H1 (cell line): ENCODE measurements around the gene C4orf33. TPM values are rescaled to one million over a fixed set of nuclear protein-coding genes. Genes with fewer than 3 reads are reported as not detected.

ENCODE experiments used
- CTCF ChIA-PET: fragments of 300-600 bp; sonication (Branson Sonifier 250); formaldehyde crosslinking; loops from one replicate; lab custom pipeline; 2021; ENCODE audit not compliant: partially characterized antibody; lab: Charles Lee
- POLR2A ChIA-PET: fragments of 300-600 bp; sonication (Branson Sonifier 250); formaldehyde crosslinking; loops from one replicate; lab custom pipeline; 2021; ENCODE audit warnings: inconsistent platforms; ENCODE audit not compliant: partially characterized antibody; lab: Charles Lee
- DNase-seq, 2 experiments: peaks; one replicate each; pipeline versions ENCODE4 v3.0.0 to v3.0.0-alpha.2; 2010 to 2022; ENCODE audit warnings: low spot score in 2 of 2, low read depth in 1 of 2, mixed read lengths in 1 of 2
- FAIRE-seq: peaks from 2 replicates; lab custom pipeline; 2011; peaks lifted over from hg19 to GRCh38; lab: Jason Lieb, UNC
- H2AFZ ChIP-seq: 2 replicates; pipeline ENCODE4 v1.8.1; 2012; ENCODE audit warnings: low read length, inconsistent platforms
- H2AK5ac ChIP-seq: 2 replicates; pipeline ENCODE4 v1.6.1; 2013; ENCODE audit warnings: low read depth, low read length
- H2BK120ac ChIP-seq: replicated peaks from 2 replicates; pipeline ENCODE3; 2013; ENCODE audit warnings: low read depth, low read length, inconsistent platforms
- H2BK12ac ChIP-seq: 2 replicates; pipeline ENCODE4 v1.6.1; 2013; ENCODE audit warnings: low read depth, low read length
- H2BK15ac ChIP-seq: 2 replicates; pipeline ENCODE4 v1.6.1; 2013; ENCODE audit warnings: low read length
- H2BK20ac ChIP-seq: 2 replicates; pipeline ENCODE4 v1.6.1; 2013; ENCODE audit warnings: low read length
- H2BK5ac ChIP-seq: 2 replicates; pipeline ENCODE4 v1.6.1; 2013; ENCODE audit warnings: low read depth, low read length
- H3K14ac ChIP-seq: 2 replicates; pipeline ENCODE4 v1.6.1; 2013; ENCODE audit warnings: inconsistent platforms; ENCODE audit not compliant: insufficient read length
- H3K18ac ChIP-seq: 2 replicates; pipeline ENCODE4 v1.6.1; 2013; ENCODE audit warnings: low read length; ENCODE audit errors: extremely low read depth
- H3K23ac ChIP-seq: 2 replicates; pipeline ENCODE4 v1.6.1; 2013; ENCODE audit warnings: inconsistent platforms; ENCODE audit not compliant: insufficient read length
- H3K23me2 ChIP-seq: 2 replicates; pipeline ENCODE4 v1.6.1; 2013; ENCODE audit warnings: low read depth, low read length
- H3K27ac ChIP-seq: 2 replicates; pipeline ENCODE4 v1.6.1; 2011; ENCODE audit warnings: low read depth, low read length, inconsistent platforms
- H3K27me3 ChIP-seq, 4 experiments: replicated peaks in 1 of 4; 1 replicate in 1 of 4; 2 replicates in 3 of 4; pipeline versions ENCODE4 v1.6.1 to v1.8.1; 2011 to 2013; ENCODE audit warnings: low read length in 3 of 4, mild to moderate bottlenecking in 3 of 4, inconsistent platforms in 2 of 4, mixed read lengths in 2 of 4, moderate library complexity in 1 of 4; ENCODE audit not compliant: control insufficient read depth in 3 of 4, insufficient read depth in 3 of 4; ENCODE audit errors: extremely low read depth in 1 of 4
- H3K36me3 ChIP-seq, 4 experiments: 2 replicates each; pipeline versions ENCODE4 v1.6.1 to v1.8.1; 2011 to 2013; ENCODE audit warnings: mild to moderate bottlenecking in 4 of 4, low read length in 3 of 4, moderate library complexity in 2 of 4, control low read depth in 1 of 4, inconsistent platforms in 1 of 4; ENCODE audit not compliant: insufficient read depth in 4 of 4, control insufficient read depth in 2 of 4
- H3K4ac ChIP-seq: replicated peaks from 2 replicates; pipeline ENCODE3; 2013; ENCODE audit warnings: low read length, low read depth, mixed read lengths, inconsistent platforms; ENCODE audit not compliant: insufficient read length
- H3K4me1 ChIP-seq, 4 experiments: replicated peaks in 1 of 4; 1 replicate in 1 of 4; 2 replicates in 3 of 4; pipeline versions ENCODE4 v1.6.1 to v1.8.1; 2011 to 2013; ENCODE audit warnings: low read length in 3 of 4, inconsistent platforms in 2 of 4, mixed read lengths in 1 of 4; ENCODE audit not compliant: insufficient read depth in 4 of 4, control insufficient read depth in 3 of 4
- H3K4me2 ChIP-seq, 2 experiments: 2 replicates each; pipeline versions ENCODE4 v1.6.1 to v1.8.1; 2011 to 2013; ENCODE audit warnings: low read depth in 2 of 2, low read length in 2 of 2, control low read depth in 1 of 2, inconsistent platforms in 1 of 2, mild to moderate bottlenecking in 1 of 2; ENCODE audit not compliant: insufficient read depth in 1 of 2
- H3K4me3 ChIP-seq, 4 experiments: fragments of 200-600, 300-600 bp in 1 of 4; sonication (generic), shearing (Covaris generic), sonication (Bioruptor Twin) in 1 of 4; 2 replicates each; pipeline versions ENCODE4 v1.5.1 to v1.8.1; 2011 to 2016; ENCODE audit warnings: low read length in 4 of 4, low read depth in 3 of 4, control low read depth in 2 of 4, inconsistent platforms in 2 of 4, mild to moderate bottlenecking in 2 of 4, mixed read lengths in 1 of 4, moderate library complexity in 1 of 4; ENCODE audit not compliant: insufficient read depth in 2 of 4; ENCODE audit errors: extremely low read depth in 1 of 4
- H3K56ac ChIP-seq: replicated peaks from 2 replicates; pipeline ENCODE3; 2013; ENCODE audit warnings: low read depth, mild to moderate bottlenecking, mixed read lengths, low read length, inconsistent platforms; ENCODE audit not compliant: insufficient read length
- H3K79me1 ChIP-seq: 2 replicates; pipeline ENCODE4 v1.6.1; 2013; ENCODE audit warnings: low read depth, low read length, control low read depth
- H3K79me2 ChIP-seq, 2 experiments: 2 replicates each; pipeline versions ENCODE4 v1.6.1 to v1.8.1; 2012 to 2013; ENCODE audit warnings: low read length in 2 of 2, mild to moderate bottlenecking in 2 of 2, inconsistent platforms in 1 of 2; ENCODE audit not compliant: insufficient read depth in 2 of 2, control insufficient read depth in 1 of 2
- H3K9ac ChIP-seq, 4 experiments: replicated peaks in 1 of 4; 1 replicate in 1 of 4; 2 replicates in 3 of 4; pipeline versions ENCODE4 v1.6.1 to v1.8.1; 2011 to 2013; ENCODE audit warnings: low read depth in 3 of 4, low read length in 3 of 4, control low read depth in 2 of 4, mild to moderate bottlenecking in 2 of 4, moderate library complexity in 2 of 4, inconsistent platforms in 1 of 4; ENCODE audit errors: extremely low read depth in 1 of 4
- H3K9me3 ChIP-seq, 2 experiments: 2 replicates each; pipeline versions ENCODE4 v1.6.1 to v1.8.1; 2012 to 2013; ENCODE audit warnings: mild to moderate bottlenecking in 2 of 2, moderate library complexity in 2 of 2, control low read depth in 1 of 2, inconsistent platforms in 1 of 2, low read depth in 1 of 2, low read length in 1 of 2, mixed read lengths in 1 of 2; ENCODE audit not compliant: insufficient read depth in 2 of 2
- H4K20me1 ChIP-seq, 2 experiments: replicated peaks in 1 of 2; 2 replicates each; pipeline versions ENCODE3 to v1.8.1; 2011 to 2013; ENCODE audit warnings: inconsistent platforms in 2 of 2, low read length in 2 of 2, mild to moderate bottlenecking in 1 of 2; ENCODE audit not compliant: insufficient read depth in 2 of 2, control insufficient read depth in 1 of 2
- H4K5ac ChIP-seq: 2 replicates; pipeline ENCODE4 v1.6.1; 2013; ENCODE audit warnings: low read length, low read depth, mixed read lengths, inconsistent platforms; ENCODE audit not compliant: insufficient read length
- H4K8ac ChIP-seq: 2 replicates; pipeline ENCODE4 v1.8.0; 2013; ENCODE audit warnings: mild to moderate bottlenecking, moderate library complexity, low read length, inconsistent platforms; ENCODE audit not compliant: insufficient read depth; ENCODE audit errors: extremely low read depth
- H4K91ac ChIP-seq: replicated peaks from 2 replicates; pipeline ENCODE3; 2013; ENCODE audit warnings: low read length, mixed read lengths, inconsistent platforms; ENCODE audit not compliant: insufficient read length
- ASH2L ChIP-seq: fragments of 200-600, 300-600 bp; sonication (generic); IDR thresholded peaks from one replicate; pipeline ENCODE4 v1.7.1; 2017; ENCODE audit warnings: low read length
- ATF3 ChIP-seq: IDR thresholded peaks from 2 replicates; pipeline ENCODE4 v1.6.1; 2011; ENCODE audit warnings: low read depth, mild to moderate bottlenecking, low read length; ENCODE audit not compliant: insufficient read depth
- CEBPB ChIP-seq: IDR thresholded peaks from 2 replicates; pipeline ENCODE4 v1.6.1; 2012; ENCODE audit warnings: low read depth, low read length
- CHD1 ChIP-seq: IDR thresholded peaks from 2 replicates; pipeline ENCODE4 v1.6.1; 2012; ENCODE audit warnings: low read depth, low read length, improper control_type of control experiment
- CREB1 ChIP-seq: IDR thresholded peaks from 2 replicates; pipeline ENCODE4 v1.6.1; 2012; ENCODE audit warnings: inconsistent platforms
- E2F6 ChIP-seq: IDR thresholded peaks from 2 replicates; pipeline ENCODE4 v1.6.1; 2012; ENCODE audit warnings: inconsistent platforms
- KDM4A ChIP-seq: IDR thresholded peaks from one replicate; pipeline ENCODE4 v1.7.1; 2012; ENCODE audit warnings: low read depth, mild to moderate bottlenecking, moderate library complexity, low read length, inconsistent platforms; ENCODE audit not compliant: severe bottlenecking
- NRF1 ChIP-seq: IDR thresholded peaks from 2 replicates; pipeline ENCODE4 v1.6.1; 2011; ENCODE audit warnings: mild to moderate bottlenecking, low read depth, low read length, improper control_type of control experiment
- PHF8 ChIP-seq: fragments of 200-600 bp; sonication (generic); conservative IDR thresholded peaks from 2 replicates; pipeline ENCODE4 v1.7.1; 2012; ENCODE audit warnings: low read depth, mild to moderate bottlenecking, inconsistent platforms, low read length, moderate library complexity
- POLR2A ChIP-seq, 2 experiments: IDR thresholded peaks; 1 replicate in 1 of 2; 2 replicates in 1 of 2; pipeline ENCODE4 v1.6.1; 2011; ENCODE audit warnings: low read depth in 2 of 2, low read length in 2 of 2, mild to moderate bottlenecking in 2 of 2; ENCODE audit errors: control extremely low read depth in 1 of 2
- RAD21 ChIP-seq, 2 experiments: IDR thresholded peaks in 1 of 2; conservative IDR thresholded peaks in 1 of 2; 2 replicates each; pipeline ENCODE4 v1.6.1; 2011; ENCODE audit warnings: low read depth in 2 of 2, low read length in 2 of 2, improper control_type of control experiment in 1 of 2, inconsistent platforms in 1 of 2, mild to moderate bottlenecking in 1 of 2, moderate library complexity in 1 of 2
- RFX5 ChIP-seq: IDR thresholded peaks from 2 replicates; pipeline ENCODE4 v1.6.1; 2011; ENCODE audit warnings: low read depth, low read length, improper control_type of control experiment, borderline replicate concordance
- RNF2 ChIP-seq: fragments of 200-900, 300-1000 bp; sonication (generic); IDR thresholded peaks from 2 replicates; pipeline ENCODE4 v1.7.1; 2016; ENCODE audit warnings: borderline replicate concordance, low read depth, mild to moderate bottlenecking, antibody characterized with exemption, low read length; ENCODE audit not compliant: poor library complexity, severe bottlenecking; ENCODE audit errors: missing control alignments
- TAF1 ChIP-seq: IDR thresholded peaks from 2 replicates; pipeline ENCODE4 v1.6.1; 2011; ENCODE audit warnings: mild to moderate bottlenecking, low read depth, low read length
- WGBS, 2 experiments: shearing (Covaris generic) in 1 of 2; methylation state at CpG; one replicate each; pipeline versions ENCODE4 v1.1.6 to v1.1.7; 2013 to 2015; ENCODE audit warnings: low lambda C conversion rate in 2 of 2, mixed read lengths in 2 of 2, inconsistent platforms in 1 of 2, low coverage in 1 of 2, missing lambda C conversion rate in 1 of 2; ENCODE audit not compliant: insufficient replicate concordance in 2 of 2, insufficient coverage in 1 of 2, insufficient read length in 1 of 2; ENCODE audit errors: extremely low coverage in 1 of 2, missing lambda C conversion rate in 1 of 2; 5-methylcytosine and 5-hydroxymethylcytosine counted together
- polyA plus RNA-seq, 7 experiments: library from polyadenylated mRNA; depleted of rRNA in 3 of 7; stranded (reverse) in 5 of 7; unstranded in 2 of 7; fragments of >200 nt in 5 of 7; fragments of 200-250 nt in 2 of 7; gene quantifications; 1 replicate in 5 of 7; 2 replicates in 1 of 7; 4 replicates in 1 of 7; pipeline versions ENCODE4 v1.2.1 to v1.2.3, GENCODE V29; 2011 to 2013; ENCODE audit warnings: missing spikeins in 2 of 7, mixed read lengths in 2 of 7
- total RNA-seq: library from RNA; stranded (reverse); fragmentation: NEBNext Ultra II Directional; extraction: Animal tissue kit (Norgen Biotek cat#: 25700); gene quantifications from 2 replicates; pipeline ENCODE4 v1.2.1, GENCODE V29; 2021

Gene C4orf33
- total and polyA plus RNA-seq, 2 of the 8 experiments (the other 6 are each of a cell fraction or from before 2014, with no cell fraction given), result 3.4 to 6.0 TPM

- no peak overlapping the region for H2BK20ac ChIP-seq
- no peak for DNase-seq
- H3K79me2 ChIP-seq, result no peaks in the 10 kb centered on the region
- no peak overlapping the region for H3K9ac ChIP-seq
- no peak overlapping the region for H2AK5ac ChIP-seq
- no peaks in the 10 kb centered on the region for H3K9me3 ChIP-seq
- no peak overlapping the region for H3K4me2 ChIP-seq
- H3K4ac ChIP-seq, result no peak overlapping the region
- FAIRE-seq, result no peak
- no peaks in the 10 kb centered on the region for H3K27me3 ChIP-seq
- H2BK120ac ChIP-seq, result no peak overlapping the region
- POLR2A ChIA-PET, result no interaction called here
- H3K36me3 ChIP-seq, result no peaks in the 10 kb centered on the region
- no peak overlapping the region for H4K5ac ChIP-seq
- H3K79me1 ChIP-seq, result no peaks in the 10 kb centered on the region
- no peak overlapping the region for H2BK12ac ChIP-seq
- no peak overlapping the region for H3K14ac ChIP-seq
- H2BK5ac ChIP-seq, result no peak overlapping the region
- no peak overlapping the region for H4K8ac ChIP-seq
- H3K4me1 ChIP-seq, result no peaks in the 10 kb centered on the region
- no peak overlapping the region for H3K56ac ChIP-seq
- no peak overlapping the region for H3K18ac ChIP-seq
- H3K23ac ChIP-seq, result no peak overlapping the region
- 84% methylated on average over 2 of the region's 2 CpGs; no CpG with 5 or more reads in 1 of the 2 experiments for WGBS, 2 experiments
- no peak overlapping the region for H2AFZ ChIP-seq
- H4K20me1 ChIP-seq, result no peaks in the 10 kb centered on the region
- no peak overlapping the region for H4K91ac ChIP-seq
- H3K4me3 ChIP-seq, result no peak overlapping the region
- no peak overlapping the region for H2BK15ac ChIP-seq
- no peaks in the 10 kb centered on the region for H3K23me2 ChIP-seq
- no peak overlapping the region for H3K27ac ChIP-seq
- CTCF ChIA-PET, result interaction anchor here (0.6 to 1.2 kb wide), 2 partner anchors 9 to 165 kb away, joined by 3 read pairs; no protein-coding TSS in a partner anchor
- TF ChIP-seq RNF2 (no peak), CREB1 (no peak), ASH2L (no peak), CHD1 (no peak), TAF1 (no peak), RFX5 (no peak), NRF1 (no peak), POLR2A (IDR thresholded peaks at IDR 0.05; ENCODE audit: control extremely low read depth in 1 of 2, low read depth in 2 of 2, low read length in 2 of 2) (no peak), KDM4A (no peak), PHF8 (no peak), RAD21 (IDR thresholded peaks at IDR 0.05 in 1 of 2, conservative IDR thresholded peaks at IDR 0.05 in 1 of 2; ENCODE audit: low read depth in 2 of 2, low read length in 2 of 2) (no peak), E2F6 (no peak), ATF3 (no peak), CEBPB (no peak)
Measured at GRCh38 chr4:129143359-129143758, 47.4 kb downstream of the C4orf33 start.
